ENCODE results near the gene RNF44. TPM values are rescaled to one million over a fixed set of nuclear protein-coding genes. Genes with fewer than 3 reads are reported as not detected.
A peak's percentile ranks its signal among the peaks of the same experiment; 100 is the strongest.

The RNF44 gene
- total and polyA plus RNA-seq, 2 experiments from 2014 or later: 13.0 to 17.4 TPM

DNA sequence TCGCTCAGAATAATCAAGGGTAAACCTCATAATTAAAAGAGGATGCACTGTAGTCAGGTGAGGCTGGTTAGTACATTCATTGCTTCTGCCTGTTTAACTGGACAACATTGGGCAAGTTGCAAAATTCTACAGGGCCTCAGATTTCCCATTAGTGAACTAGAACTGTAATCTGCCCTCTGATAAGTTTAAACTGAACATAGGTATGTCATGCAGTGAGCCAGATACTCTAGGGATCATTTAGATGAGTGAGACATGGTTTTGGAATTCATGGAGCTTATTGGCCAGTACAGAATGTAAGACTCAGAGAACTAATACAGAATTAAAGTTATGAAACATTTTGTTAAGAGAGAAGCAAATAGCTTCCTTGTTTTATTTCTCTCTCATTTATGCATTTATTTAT, 35.9 kb downstream of the RNF44 start:
- Histone ChIP-seq H3K4me3 (no peak overlapping the region), H3K79me2 (no peaks in the 10 kb centered on the region), H3K36me3 (replicated peaks; ENCODE audit: insufficient read depth, low read depth) (no peaks in the 10 kb centered on the region), H3K27ac (peak overlapping the region; percentile 11), H3K27me3 (no peaks in the 10 kb centered on the region), H4K20me1 (ENCODE audit: insufficient read depth, poor library complexity, severe bottlenecking) (no peaks in the 10 kb centered on the region), H3K4me2 (no peak overlapping the region), H3K4me1 (ENCODE audit: insufficient read depth) (no peaks in the 10 kb centered on the region), H3K9me3 (ENCODE audit: low read depth) (no peaks in the 10 kb centered on the region), H3K9me2 (replicated peaks; ENCODE audit: insufficient read depth) (no peaks in the 10 kb centered on the region), H2AFZ (no peak overlapping the region)
- WGBS (ENCODE audit: low lambda C conversion rate, missing lambda C conversion rate): 95% methylated on average over 1 of the region's 1 CpG
- TF ChIP-seq, protein P1, sequence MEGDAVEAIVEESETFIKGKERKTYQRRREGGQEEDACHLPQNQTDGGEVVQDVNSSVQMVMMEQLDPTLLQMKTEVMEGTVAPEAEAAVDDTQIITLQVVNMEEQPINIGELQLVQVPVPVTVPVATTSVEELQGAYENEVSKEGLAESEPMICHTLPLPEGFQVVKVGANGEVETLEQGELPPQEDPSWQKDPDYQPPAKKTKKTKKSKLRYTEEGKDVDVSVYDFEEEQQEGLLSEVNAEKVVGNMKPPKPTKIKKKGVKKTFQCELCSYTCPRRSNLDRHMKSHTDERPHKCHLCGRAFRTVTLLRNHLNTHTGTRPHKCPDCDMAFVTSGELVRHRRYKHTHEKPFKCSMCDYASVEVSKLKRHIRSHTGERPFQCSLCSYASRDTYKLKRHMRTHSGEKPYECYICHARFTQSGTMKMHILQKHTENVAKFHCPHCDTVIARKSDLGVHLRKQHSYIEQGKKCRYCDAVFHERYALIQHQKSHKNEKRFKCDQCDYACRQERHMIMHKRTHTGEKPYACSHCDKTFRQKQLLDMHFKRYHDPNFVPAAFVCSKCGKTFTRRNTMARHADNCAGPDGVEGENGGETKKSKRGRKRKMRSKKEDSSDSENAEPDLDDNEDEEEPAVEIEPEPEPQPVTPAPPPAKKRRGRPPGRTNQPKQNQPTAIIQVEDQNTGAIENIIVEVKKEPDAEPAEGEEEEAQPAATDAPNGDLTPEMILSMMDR (IDR thresholded peaks at IDR 0.05; ENCODE audit: poor library complexity): no peak
- no peak for TF ChIP-seq EZH2 (IDR thresholded peaks at IDR 0.05; ENCODE audit: borderline replicate concordance)
- TF ChIP-seq EZH2phosphoT487 (IDR thresholded peaks at IDR 0.05; ENCODE audit: low read depth, severe bottlenecking, unreplicated experiment): no peak
- DNase-seq (ENCODE audit: low spot score): peak; percentile 18

DNA sequence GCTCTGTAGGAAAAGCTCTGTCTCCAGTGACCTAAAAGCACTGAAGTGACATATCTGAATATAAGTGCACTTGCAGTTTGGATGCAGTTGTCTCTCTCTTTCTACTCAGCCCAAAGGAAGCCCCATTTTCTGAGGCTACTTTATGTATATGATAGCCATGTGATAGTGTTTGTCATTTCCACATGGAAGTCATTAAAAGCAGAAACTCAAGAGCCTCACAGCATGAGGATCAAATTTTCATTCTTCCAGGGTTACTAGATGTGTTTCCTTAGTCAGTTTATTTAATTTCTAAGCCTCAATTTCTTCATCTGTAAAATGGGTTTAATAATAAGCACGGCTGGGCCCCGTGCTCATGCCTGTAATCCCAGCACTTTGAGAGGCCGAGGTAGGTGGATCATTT, 36.7 kb downstream of the RNF44 start:
- Histone ChIP-seq H2AFZ (no peak overlapping the region), H4K20me1 (ENCODE audit: insufficient read depth, poor library complexity, severe bottlenecking) (no peaks in the 10 kb centered on the region), H3K79me2 (no peaks in the 10 kb centered on the region), H3K4me1 (ENCODE audit: insufficient read depth) (no peaks in the 10 kb centered on the region), H3K36me3 (replicated peaks; ENCODE audit: insufficient read depth, low read depth) (no peaks in the 10 kb centered on the region), H3K27ac (peak overlapping the region; percentile 11), H3K27me3 (no peaks in the 10 kb centered on the region), H3K9me2 (replicated peaks; ENCODE audit: insufficient read depth) (no peaks in the 10 kb centered on the region), H3K4me2 (no peak overlapping the region), H3K4me3 (no peak overlapping the region), H3K9me3 (ENCODE audit: low read depth) (no peaks in the 10 kb centered on the region)
- DNase-seq (ENCODE audit: low spot score): no peak
- WGBS (ENCODE audit: low lambda C conversion rate, missing lambda C conversion rate): 96% methylated on average over 3 of the region's 3 CpGs
- TF ChIP-seq EZH2 (IDR thresholded peaks at IDR 0.05; ENCODE audit: borderline replicate concordance) (no peak), EZH2phosphoT487 (IDR thresholded peaks at IDR 0.05; ENCODE audit: low read depth, severe bottlenecking, unreplicated experiment) (no peak)
- TF ChIP-seq, protein P1 (IDR thresholded peaks at IDR 0.05; ENCODE audit: poor library complexity): no peak

DNA sequence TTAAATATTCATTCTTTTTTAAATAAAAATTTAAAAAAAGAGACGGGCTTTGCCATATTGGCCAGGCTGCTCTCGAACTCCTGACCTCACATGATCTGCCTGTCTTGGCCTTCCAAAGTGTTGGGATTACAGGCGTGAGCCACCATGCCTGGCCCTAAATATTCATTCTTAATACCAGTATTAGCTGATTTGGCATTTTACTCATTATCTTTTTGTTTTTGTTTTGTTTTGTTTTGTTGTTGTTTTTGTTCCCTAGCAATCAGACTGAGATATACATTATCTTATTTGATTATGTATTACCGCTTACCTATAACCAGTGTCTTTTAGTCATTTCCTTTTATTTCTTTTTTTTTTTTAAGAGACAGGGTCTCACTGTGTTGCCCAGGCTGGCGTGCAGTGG, 37.9 kb downstream of the RNF44 start:
- TF ChIP-seq EZH2 (IDR thresholded peaks at IDR 0.05; ENCODE audit: borderline replicate concordance) (no peak), EZH2phosphoT487 (IDR thresholded peaks at IDR 0.05; ENCODE audit: low read depth, severe bottlenecking, unreplicated experiment) (no peak)
- TF ChIP-seq, protein P1 (IDR thresholded peaks at IDR 0.05; ENCODE audit: poor library complexity): no peak
- no peak for DNase-seq (ENCODE audit: low spot score)
- Histone ChIP-seq H3K27ac (no peak overlapping the region), H3K9me2 (replicated peaks; ENCODE audit: insufficient read depth) (no peaks in the 10 kb centered on the region), H3K4me1 (ENCODE audit: insufficient read depth) (no peaks in the 10 kb centered on the region), H3K27me3 (no peaks in the 10 kb centered on the region), H2AFZ (no peak overlapping the region), H3K79me2 (no peaks in the 10 kb centered on the region), H4K20me1 (ENCODE audit: insufficient read depth, poor library complexity, severe bottlenecking) (no peaks in the 10 kb centered on the region), H3K4me2 (no peak overlapping the region), H3K9me3 (ENCODE audit: low read depth) (no peaks in the 10 kb centered on the region), H3K4me3 (no peak overlapping the region), H3K36me3 (replicated peaks; ENCODE audit: insufficient read depth, low read depth) (no peaks in the 10 kb centered on the region)
- 98% methylated on average over 5 of the region's 5 CpGs for WGBS (ENCODE audit: low lambda C conversion rate, missing lambda C conversion rate)

DNA sequence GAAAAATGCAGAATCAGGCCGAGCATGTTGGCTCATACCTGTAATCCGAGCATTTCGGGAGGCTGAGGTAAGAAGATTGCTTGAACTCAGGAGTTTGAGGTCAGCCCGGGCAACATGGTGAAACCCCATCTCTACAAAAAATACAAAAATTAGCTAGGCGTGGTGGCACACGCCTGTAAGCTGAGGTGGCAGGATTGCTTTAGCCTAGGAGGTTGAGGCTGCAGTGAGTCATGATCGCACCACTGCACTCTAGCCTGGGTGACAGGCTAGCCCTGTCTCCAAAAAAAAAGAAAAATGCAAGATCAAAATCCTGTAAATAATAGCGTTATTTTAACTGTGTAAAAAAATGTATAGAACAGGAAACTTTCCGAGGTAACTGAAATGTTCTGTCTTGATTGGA, 39.4 kb downstream of the RNF44 start:
- Histone ChIP-seq H3K27ac (no peak overlapping the region), H4K20me1 (ENCODE audit: insufficient read depth, poor library complexity, severe bottlenecking) (no peaks in the 10 kb centered on the region)

More for the DNA sequence above, 39.4 kb downstream of the RNF44 start:
- H3K27me3 ChIP-seq: no peaks in the 10 kb centered on the region
- TF ChIP-seq EZH2phosphoT487 (IDR thresholded peaks at IDR 0.05; ENCODE audit: low read depth, severe bottlenecking, unreplicated experiment) (no peak), EZH2 (IDR thresholded peaks at IDR 0.05; ENCODE audit: borderline replicate concordance) (no peak)
- TF ChIP-seq, protein P1 (IDR thresholded peaks at IDR 0.05; ENCODE audit: poor library complexity): no peak
- H3K36me3 ChIP-seq (replicated peaks; ENCODE audit: insufficient read depth, low read depth): no peaks in the 10 kb centered on the region
- H3K9me2 ChIP-seq (replicated peaks; ENCODE audit: insufficient read depth): no peaks in the 10 kb centered on the region
- no peak overlapping the region for H3K4me3 ChIP-seq
- H3K4me2 ChIP-seq: no peak overlapping the region
- H2AFZ ChIP-seq: no peak overlapping the region
- no peak for DNase-seq (ENCODE audit: low spot score)
- no peaks in the 10 kb centered on the region for H3K4me1 ChIP-seq (ENCODE audit: insufficient read depth)
- WGBS (ENCODE audit: low lambda C conversion rate, missing lambda C conversion rate): 93% methylated on average over 9 of the region's 9 CpGs
- H3K79me2 ChIP-seq: no peaks in the 10 kb centered on the region
- no peaks in the 10 kb centered on the region for H3K9me3 ChIP-seq (ENCODE audit: low read depth)

All from hepatocyte (in vitro differentiated cells).